Stomach smooth muscle (tissue), 2 donors: ENCODE data around the gene FARP1.

Experiments
- H3K27ac ChIP-seq: one replicate; pipeline ENCODE4 v1.7.0; 2013; ENCODE audit warnings: mild to moderate bottlenecking, low read length, inconsistent platforms
- H3K27me3 ChIP-seq, 2 donors: one replicate each; pipeline ENCODE4 v1.7.0; 2013; ENCODE audit warnings: low read length in 2 of 2; ENCODE audit not compliant: insufficient read depth in 2 of 2, control insufficient read depth in 1 of 2
- H3K36me3 ChIP-seq, 2 donors: one replicate each; pipeline ENCODE4 v1.7.0; 2013; ENCODE audit warnings: low read length in 2 of 2; ENCODE audit not compliant: control insufficient read depth in 2 of 2, insufficient read depth in 2 of 2
- H3K4me1 ChIP-seq: one replicate; pipeline ENCODE4 v1.7.0; 2013; ENCODE audit warnings: low read length; ENCODE audit not compliant: control insufficient read depth, insufficient read depth
- H3K4me3 ChIP-seq, 2 donors: one replicate each; pipeline ENCODE4 v1.7.0; 2013; ENCODE audit warnings: low read length in 2 of 2
- H3K9ac ChIP-seq, 2 donors: one replicate each; pipeline ENCODE4 v1.7.0; 2013; ENCODE audit warnings: low read length in 2 of 2, mild to moderate bottlenecking in 1 of 2
- H3K9me3 ChIP-seq, 2 donors: one replicate each; pipeline ENCODE4 v1.7.0; 2013; ENCODE audit warnings: low read length in 2 of 2; ENCODE audit not compliant: control insufficient read depth in 2 of 2
- donor health status: healthy.
- donor health status: Pancreatic carcinoma.

Gene FARP1

GRCh38 chr13:98175043-98175442 is 32.1 kb downstream of the FARP1 start:
- H3K36me3 ChIP-seq = no peaks in the 10 kb centered on the region
- H3K9ac ChIP-seq = no peak overlapping the region
- no peaks in the 10 kb centered on the region for H3K9me3 ChIP-seq
- no peaks in the 10 kb centered on the region for H3K27me3 ChIP-seq
- H3K4me1 ChIP-seq = peaks cover 29% of the 10 kb centered on the region
- H3K27ac ChIP-seq = no peak overlapping the region
- H3K4me3 ChIP-seq = no peak overlapping the region

GRCh38 chr13:98175823-98176222 is 32.9 kb downstream of the FARP1 start:
- Histone ChIP-seq H3K4me3 (no peak overlapping the region), H3K27ac (no peak overlapping the region), H3K9ac (no peak overlapping the region), H3K36me3 (no peaks in the 10 kb centered on the region), H3K27me3 (no peaks in the 10 kb centered on the region), H3K4me1 (peaks cover 32% of the 10 kb centered on the region), H3K9me3 (no peaks in the 10 kb centered on the region)

- Histone ChIP-seq H3K4me1 (peaks cover 26% of the 10 kb centered on the region), H3K36me3 (no peaks in the 10 kb centered on the region), H3K27ac (no peak within 1 kb of the TSS), H3K9me3 (no peaks in the 10 kb centered on the region), H3K9ac (no peak within 1 kb of the TSS), H3K27me3 (no peaks in the 10 kb centered on the region), H3K4me3 (no peak within 1 kb of the TSS)
Observed at GRCh38 chr13:98176777-98177608, 34.1 kb downstream of the FARP1 start, which contains the start of gene RNF113B. Gene RNF113B (minus strand): TSS chr13:98177269. CDS start chr13:98177236, 33 bp downstream.

GRCh38 chr13:98180092-98180491 is 37.2 kb downstream of the FARP1 start:
- Histone ChIP-seq H3K27ac (no peak overlapping the region), H3K27me3 (no peaks in the 10 kb centered on the region), H3K9ac (no peak overlapping the region), H3K4me3 (no peak overlapping the region), H3K36me3 (no peaks in the 10 kb centered on the region), H3K4me1 (peaks cover 14% of the 10 kb centered on the region), H3K9me3 (no peaks in the 10 kb centered on the region)

GRCh38 chr13:98181111-98181815 is 38.4 kb downstream of the FARP1 start:
- no peaks in the 10 kb centered on the region for H3K9me3 ChIP-seq
- H3K27ac ChIP-seq = no peak overlapping the region
- no peak overlapping the region for H3K9ac ChIP-seq
- no peak overlapping the region for H3K4me3 ChIP-seq
- peaks cover 14% of the 10 kb centered on the region for H3K4me1 ChIP-seq
- H3K36me3 ChIP-seq = no peaks in the 10 kb centered on the region
- H3K27me3 ChIP-seq = no peaks in the 10 kb centered on the region

GRCh38 chr13:98182153-98182552 is 39.3 kb downstream of the FARP1 start:
- Histone ChIP-seq H3K9ac (no peak overlapping the region), H3K27me3 (no peaks in the 10 kb centered on the region), H3K4me1 (peaks cover 14% of the 10 kb centered on the region), H3K4me3 (no peak overlapping the region), H3K36me3 (no peaks in the 10 kb centered on the region), H3K27ac (peak overlapping the region; percentile 18), H3K9me3 (no peaks in the 10 kb centered on the region)

- Histone ChIP-seq H3K36me3 (no peaks in the 10 kb centered on the region), H3K9me3 (no peaks in the 10 kb centered on the region), H3K27me3 (no peaks in the 10 kb centered on the region), H3K4me3 (no peak overlapping the region), H3K4me1 (peaks cover 14% of the 10 kb centered on the region), H3K27ac (peak overlapping the region; percentile 18), H3K9ac (no peak overlapping the region)
Observed at GRCh38 chr13:98182589-98182988, 39.7 kb downstream of the FARP1 start.

- Histone ChIP-seq H3K36me3 (no peaks in the 10 kb centered on the region), H3K27ac (no peak overlapping the region), H3K9me3 (no peaks in the 10 kb centered on the region), H3K27me3 (no peaks in the 10 kb centered on the region), H3K4me3 (no peak overlapping the region), H3K4me1 (peaks cover 24% of the 10 kb centered on the region), H3K9ac (no peak overlapping the region)
Observed at GRCh38 chr13:98184792-98185191, 41.9 kb downstream of the FARP1 start.

GRCh38 chr13:98187155-98187964 is 44.5 kb downstream of the FARP1 start:
- Histone ChIP-seq H3K9me3 (no peaks in the 10 kb centered on the region), H3K4me1 (peaks cover 30% of the 10 kb centered on the region), H3K27ac (peak overlapping the region; percentile 53), H3K36me3 (no peaks in the 10 kb centered on the region), H3K27me3 (no peaks in the 10 kb centered on the region), H3K4me3 (peak overlapping the region in 1 of 2 donors; percentile 31), H3K9ac (no peak overlapping the region)

- Histone ChIP-seq H3K9ac (no peak overlapping the region), H3K27me3 (no peaks in the 10 kb centered on the region), H3K4me1 (peaks cover 27% of the 10 kb centered on the region), H3K4me3 (peak overlapping the region in 1 of 2 donors; percentile 31), H3K27ac (peak overlapping the region; percentile 53), H3K9me3 (no peaks in the 10 kb centered on the region), H3K36me3 (no peaks in the 10 kb centered on the region)
Observed at GRCh38 chr13:98187965-98188261, 45.0 kb downstream of the FARP1 start.
